Measurements from ENCODE around the gene TRAM2. TPM values are rescaled to one million over a fixed set of nuclear protein-coding genes. Genes with fewer than 3 reads are reported as not detected.
A peak's percentile ranks its signal among the peaks of the same experiment; 100 is the strongest.

Gene TRAM2
- total and polyA plus RNA-seq, 2 of the 13 experiments (the other 11 are each of a cell fraction or from before 2014, with no cell fraction given): 49.1 to 72.5 TPM

DNA sequence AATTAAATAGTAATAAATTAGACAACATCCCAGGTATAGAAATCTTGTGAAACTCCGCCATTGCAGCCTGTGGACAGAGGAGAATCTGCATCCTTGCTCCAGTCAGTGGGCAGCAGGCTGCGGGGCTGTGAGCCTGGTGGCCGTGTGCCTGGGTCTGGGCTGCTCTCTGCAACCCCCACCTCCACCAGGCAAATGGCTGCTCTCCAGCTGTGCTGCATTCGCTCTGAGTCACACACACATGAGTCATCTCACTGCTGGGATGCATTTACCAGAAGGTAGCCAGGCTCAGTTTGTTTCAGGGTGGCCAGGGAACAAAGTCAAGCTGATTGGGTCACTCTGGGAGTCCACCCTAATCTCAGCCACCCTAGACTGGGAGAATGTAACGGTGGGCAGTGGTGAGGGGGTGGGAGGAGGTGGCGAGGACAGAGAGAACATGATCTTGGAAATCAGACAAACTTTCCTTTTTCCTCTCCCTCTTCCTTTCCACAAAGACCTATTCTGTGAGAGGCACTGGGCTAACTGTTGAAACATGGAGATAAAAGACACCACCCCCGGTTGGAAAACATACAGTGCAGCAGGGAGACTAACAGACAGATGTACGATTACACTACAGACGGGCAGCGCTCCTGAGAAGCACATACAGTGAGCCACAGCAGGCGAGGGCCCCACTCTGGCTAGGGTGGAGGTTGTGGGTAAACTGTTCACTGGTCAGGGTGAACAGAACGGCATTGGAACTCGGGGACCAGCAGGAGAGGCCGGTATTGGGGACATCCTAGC, 59.2 kb downstream of the TRAM2 start (continued):
- TF ChIP-seq EEA1 (CRISPR knock-in tag; IDR thresholded peaks at IDR 0.05; ENCODE audit: borderline replicate concordance) (no peak), ZNF564 (CRISPR knock-in tag; IDR thresholded peaks at IDR 0.05) (no peak), NBN (conservative IDR thresholded peaks at IDR 0.05) (no peak), CCDC6 (CRISPR knock-in tag; IDR thresholded peaks at IDR 0.05) (peak; percentile 53; the same call in 1 of the 2 replicates), SMAD3 (CRISPR knock-in tag; IDR thresholded peaks at IDR 0.05) (no peak), ZNF281 (CRISPR knock-in tag; IDR thresholded peaks at IDR 0.05; ENCODE audit: borderline replicate concordance) (peak; percentile 84; the same call in 1 of the 2 replicates), CREB1 (IDR thresholded peaks at IDR 0.05) (no peak), CREB1 (CRISPR knock-in tag; IDR thresholded peaks at IDR 0.05) (no peak), ELK4 (CRISPR knock-in tag; IDR thresholded peaks at IDR 0.05; ENCODE audit: borderline replicate concordance) (no peak), ZNF337 (CRISPR knock-in tag; IDR thresholded peaks at IDR 0.05; ENCODE audit: borderline replicate concordance, low read depth) (no peak), HOXA9 (CRISPR knock-in tag; IDR thresholded peaks at IDR 0.05; ENCODE audit: borderline replicate concordance) (no peak), SNAI1 (CRISPR knock-in tag; IDR thresholded peaks at IDR 0.05; ENCODE audit: borderline replicate concordance) (no peak), DMAP1 (CRISPR knock-in tag; IDR thresholded peaks at IDR 0.05) (peak; percentile 48; the same call in 1 of the 2 replicates), MYC (CRISPR knock-in tag; IDR thresholded peaks at IDR 0.05; ENCODE audit: borderline replicate concordance) (peak; percentile 46; the same call in 1 of the 2 replicates), BRD4 (CRISPR knock-in tag; IDR thresholded peaks at IDR 0.05) (no peak), SRF (IDR thresholded peaks at IDR 0.05; ENCODE audit: low read depth, low read length) (no peak), PPARG (CRISPR knock-in tag; conservative IDR thresholded peaks at IDR 0.05) (no peak), MATR3 (CRISPR knock-in tag; IDR thresholded peaks at IDR 0.05) (no peak), NCOA5 (CRISPR knock-in tag; IDR thresholded peaks at IDR 0.05) (no peak), TOE1 (CRISPR knock-in tag; IDR thresholded peaks at IDR 0.05) (no peak), SIX4 (CRISPR knock-in tag; IDR thresholded peaks at IDR 0.05) (peak; percentile 20; the same call in 1 of the 2 replicates), HDAC6 (IDR thresholded peaks at IDR 0.05; ENCODE audit: low read depth, low read length) (no peak), KAT2B (IDR thresholded peaks at IDR 0.05; ENCODE audit: borderline replicate concordance, low read depth, low read length) (no peak), EED (CRISPR knock-in tag; IDR thresholded peaks at IDR 0.05) (no peak)
- TF ChIP-seq, protein P1, sequence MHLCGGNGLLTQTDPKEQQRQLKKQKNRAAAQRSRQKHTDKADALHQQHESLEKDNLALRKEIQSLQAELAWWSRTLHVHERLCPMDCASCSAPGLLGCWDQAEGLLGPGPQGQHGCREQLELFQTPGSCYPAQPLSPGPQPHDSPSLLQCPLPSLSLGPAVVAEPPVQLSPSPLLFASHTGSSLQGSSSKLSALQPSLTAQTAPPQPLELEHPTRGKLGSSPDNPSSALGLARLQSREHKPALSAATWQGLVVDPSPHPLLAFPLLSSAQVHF (CRISPR knock-in tag; IDR thresholded peaks at IDR 0.05): no peak
- TF ChIP-seq, protein P2, sequence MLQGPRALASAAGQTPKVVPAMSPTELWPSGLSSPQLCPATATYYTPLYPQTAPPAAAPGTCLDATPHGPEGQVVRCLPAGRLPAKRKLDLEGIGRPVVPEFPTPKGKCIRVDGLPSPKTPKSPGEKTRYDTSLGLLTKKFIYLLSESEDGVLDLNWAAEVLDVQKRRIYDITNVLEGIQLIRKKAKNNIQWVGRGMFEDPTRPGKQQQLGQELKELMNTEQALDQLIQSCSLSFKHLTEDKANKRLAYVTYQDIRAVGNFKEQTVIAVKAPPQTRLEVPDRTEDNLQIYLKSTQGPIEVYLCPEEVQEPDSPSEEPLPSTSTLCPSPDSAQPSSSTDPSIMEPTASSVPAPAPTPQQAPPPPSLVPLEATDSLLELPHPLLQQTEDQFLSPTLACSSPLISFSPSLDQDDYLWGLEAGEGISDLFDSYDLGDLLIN (CRISPR knock-in tag; IDR thresholded peaks at IDR 0.05; ENCODE audit: borderline replicate concordance): no peak

Measured in HepG2 (cell line).